ENCODE results near the gene SNAPIN. TPM values are rescaled to one million over a fixed set of nuclear protein-coding genes. Genes with fewer than 3 reads are reported as not detected.

Gene SNAPIN
- total RNA-seq, 4 donors from 2014 or later = 64.0 to 127 (median 90.0) TPM

- no peak for DNase-seq
- no peak for ATAC-seq
- in situ Hi-C loops (cut with MboI; ENCODE audit: low sequenced_read_pairs in 4 of 4) = no loop called here
- intact Hi-C loops (cut with DNase I; ENCODE audit: low total_unique reads) = no loop called here
- H3K9me3 ChIP-seq = no peaks in the 10 kb centered on the region
- H3K36me3 ChIP-seq = no peaks in the 10 kb centered on the region
- no peak overlapping the region for H3K27ac ChIP-seq
- H3K4me1 ChIP-seq = no peaks in the 10 kb centered on the region
- H3K27me3 ChIP-seq = no peaks in the 10 kb centered on the region
- TF ChIP-seq, protein P1, sequence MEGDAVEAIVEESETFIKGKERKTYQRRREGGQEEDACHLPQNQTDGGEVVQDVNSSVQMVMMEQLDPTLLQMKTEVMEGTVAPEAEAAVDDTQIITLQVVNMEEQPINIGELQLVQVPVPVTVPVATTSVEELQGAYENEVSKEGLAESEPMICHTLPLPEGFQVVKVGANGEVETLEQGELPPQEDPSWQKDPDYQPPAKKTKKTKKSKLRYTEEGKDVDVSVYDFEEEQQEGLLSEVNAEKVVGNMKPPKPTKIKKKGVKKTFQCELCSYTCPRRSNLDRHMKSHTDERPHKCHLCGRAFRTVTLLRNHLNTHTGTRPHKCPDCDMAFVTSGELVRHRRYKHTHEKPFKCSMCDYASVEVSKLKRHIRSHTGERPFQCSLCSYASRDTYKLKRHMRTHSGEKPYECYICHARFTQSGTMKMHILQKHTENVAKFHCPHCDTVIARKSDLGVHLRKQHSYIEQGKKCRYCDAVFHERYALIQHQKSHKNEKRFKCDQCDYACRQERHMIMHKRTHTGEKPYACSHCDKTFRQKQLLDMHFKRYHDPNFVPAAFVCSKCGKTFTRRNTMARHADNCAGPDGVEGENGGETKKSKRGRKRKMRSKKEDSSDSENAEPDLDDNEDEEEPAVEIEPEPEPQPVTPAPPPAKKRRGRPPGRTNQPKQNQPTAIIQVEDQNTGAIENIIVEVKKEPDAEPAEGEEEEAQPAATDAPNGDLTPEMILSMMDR (IDR thresholded peaks at IDR 0.05 in 4 of 5, conservative IDR thresholded peaks at IDR 0.05 in 1 of 5) = no peak
- TF ChIP-seq POLR2A (IDR thresholded peaks at IDR 0.05) = no peak
- no peak overlapping the region for H3K4me3 ChIP-seq
Observed at GRCh38 chr1:153711026-153711425, 52.5 kb downstream of the SNAPIN start.

Small RNA genes lying within 50 kb of the gene (microRNA-seq; reads per million reads assigned to microRNA genes)
- gene MIR8083 (ENCODE audit: borderline replicate concordance in 2 of 2) = 0 reads per million in 2 donors

Other genes with a start within 250 kb of the SNAPIN start
- gene S100A7A, start 242.2 kb upstream of the SNAPIN start, total RNA-seq = not detected
- gene S100A7, start 198.1 kb upstream of the SNAPIN start, total RNA-seq = not detected
- gene S100A6, start 122.7 kb upstream of the SNAPIN start, total RNA-seq = 100 to 1,000 TPM; 153 to 361 (median 224) TPM
- not detected for gene S100A5, start 117.8 kb upstream of the SNAPIN start, total RNA-seq
- 100 to 1,000 TPM in 3 of 4 donors, 10 to 100 TPM in 1; 76.8 to 377 (median 144) TPM for gene S100A4, start 112.9 kb upstream of the SNAPIN start, total RNA-seq
- 1 to 10 TPM in 1 of 4 donors, under 1 TPM in 1, not detected in 2; 0.88 to 1.6 TPM for gene S100A3, start 109.4 kb upstream of the SNAPIN start, total RNA-seq
- 10 to 100 TPM in 1 of 4 donors, not detected in 3; 14.7 TPM for gene S100A2, start 92.9 kb upstream of the SNAPIN start, total RNA-seq
- 10 to 100 TPM; 21.5 to 52.1 (median 40.7) TPM for gene S100A16, start 45.6 kb upstream of the SNAPIN start, total RNA-seq
- 1 to 10 TPM in 1 of 4 donors, not detected in 3; 1.8 TPM for gene S100A14, start 42.4 kb upstream of the SNAPIN start, total RNA-seq
- gene S100A13, start 31.2 kb upstream of the SNAPIN start, total RNA-seq = 100 to 1,000 TPM; 113 to 237 (median 159) TPM
- gene S100A1, start 30.3 kb upstream of the SNAPIN start, total RNA-seq = 100 to 1,000 TPM; 390 to 932 (median 616) TPM
- gene CHTOP, start 24.6 kb upstream of the SNAPIN start, total RNA-seq = 10 to 100 TPM; 49.5 to 73.4 (median 59.1) TPM
- 100 to 1,000 TPM; 110 to 138 (median 117) TPM for gene ILF2, start 12.3 kb downstream of the SNAPIN start, total RNA-seq
- gene NPR1, start 20.0 kb downstream of the SNAPIN start, total RNA-seq = 1 to 10 TPM; 3.0 to 7.1 (median 4.5) TPM
- gene INTS3, start 69.3 kb downstream of the SNAPIN start, total RNA-seq = 10 to 100 TPM; 16.1 to 28.0 (median 19.9) TPM
- 1 to 10 TPM; 2.3 to 7.9 (median 3.7) TPM for gene SLC27A3, start 116.7 kb downstream of the SNAPIN start, total RNA-seq

All from gastrocnemius medialis (tissue), 4 donors.